Cerebellar cortex (tissue), 1 donor: Measurements from ENCODE around the gene SH3RF2.

Experiments used
- DNase-seq: peaks from one replicate; pipeline ENCODE4 v3.0.0-alpha.2; 2015; ENCODE audit warnings: low spot score

Gene SH3RF2

GRCh38 chr5:145922059-145922458 lies 14.3 kb upstream of the SH3RF2 start:
- no peak for DNase-seq

DNA sequence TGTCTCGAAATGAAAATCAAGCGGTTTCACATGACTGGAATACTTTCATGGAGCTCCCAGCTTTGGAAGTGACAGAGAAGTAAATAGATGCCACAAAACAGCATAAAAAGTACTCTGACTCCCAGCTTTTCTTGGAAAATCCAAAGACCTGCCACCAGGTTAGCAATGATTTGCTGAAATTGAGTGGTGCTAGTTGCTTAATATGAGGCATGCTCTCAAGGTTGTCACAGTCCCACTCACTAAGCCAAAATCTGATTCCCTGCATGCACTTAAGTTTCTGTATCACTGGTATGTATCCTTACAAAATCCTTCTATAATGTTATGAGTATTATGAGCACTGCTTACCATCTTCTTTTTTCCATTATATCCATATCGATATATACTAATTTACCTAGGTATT lies 13.0 kb upstream of the SH3RF2 start:
- DNase-seq, result no peak

DNA sequence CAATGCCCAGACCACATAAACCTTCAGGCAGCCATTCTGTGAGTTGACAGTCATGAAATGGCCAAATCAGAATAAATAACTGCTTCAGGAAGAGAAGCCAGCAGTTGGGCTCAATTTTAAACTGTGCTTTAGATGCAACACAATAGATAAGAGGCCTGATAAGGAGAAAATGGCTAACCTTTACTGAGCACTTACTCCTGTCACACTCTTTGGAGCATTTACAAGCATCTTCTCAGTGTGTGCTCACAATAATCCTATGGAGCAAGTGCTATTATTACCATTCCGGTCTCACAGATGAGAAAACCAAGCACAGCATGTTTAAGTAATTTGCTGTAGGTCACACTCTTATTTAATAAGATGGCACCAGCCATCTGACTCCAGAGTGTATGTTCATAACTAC lies 11.5 kb upstream of the SH3RF2 start:
- peak; percentile 67 for DNase-seq

- peak; percentile 73 for DNase-seq
Observed at GRCh38 chr5:145925353-145925752, 11.0 kb upstream of the SH3RF2 start.

DNA sequence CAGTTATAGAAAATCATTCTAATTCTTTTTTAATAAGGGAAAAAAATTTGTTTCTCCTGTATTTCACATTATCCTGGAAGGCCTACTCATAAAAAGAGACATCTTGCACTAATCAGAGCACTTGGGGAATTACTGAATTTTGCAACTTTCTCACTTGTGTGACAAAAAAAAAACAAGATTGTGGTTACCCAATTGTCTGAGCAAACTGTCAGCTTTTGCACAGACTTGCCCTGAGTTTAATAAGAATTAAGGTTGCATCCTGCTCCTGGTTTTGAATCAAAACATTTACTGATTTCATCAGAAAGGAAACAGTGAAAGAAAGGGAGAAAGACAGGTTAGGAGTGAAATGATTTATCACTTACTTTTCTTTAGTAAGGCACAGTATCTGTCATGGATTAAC lies 10.6 kb upstream of the SH3RF2 start:
- DNase-seq, result no peak

- DNase-seq, result no peak
Observed at GRCh38 chr5:145931718-145932117, 4.7 kb upstream of the SH3RF2 start.

- DNase-seq, result no peak
Observed at GRCh38 chr5:145934276-145934675, 2.1 kb upstream of the SH3RF2 start.

DNA sequence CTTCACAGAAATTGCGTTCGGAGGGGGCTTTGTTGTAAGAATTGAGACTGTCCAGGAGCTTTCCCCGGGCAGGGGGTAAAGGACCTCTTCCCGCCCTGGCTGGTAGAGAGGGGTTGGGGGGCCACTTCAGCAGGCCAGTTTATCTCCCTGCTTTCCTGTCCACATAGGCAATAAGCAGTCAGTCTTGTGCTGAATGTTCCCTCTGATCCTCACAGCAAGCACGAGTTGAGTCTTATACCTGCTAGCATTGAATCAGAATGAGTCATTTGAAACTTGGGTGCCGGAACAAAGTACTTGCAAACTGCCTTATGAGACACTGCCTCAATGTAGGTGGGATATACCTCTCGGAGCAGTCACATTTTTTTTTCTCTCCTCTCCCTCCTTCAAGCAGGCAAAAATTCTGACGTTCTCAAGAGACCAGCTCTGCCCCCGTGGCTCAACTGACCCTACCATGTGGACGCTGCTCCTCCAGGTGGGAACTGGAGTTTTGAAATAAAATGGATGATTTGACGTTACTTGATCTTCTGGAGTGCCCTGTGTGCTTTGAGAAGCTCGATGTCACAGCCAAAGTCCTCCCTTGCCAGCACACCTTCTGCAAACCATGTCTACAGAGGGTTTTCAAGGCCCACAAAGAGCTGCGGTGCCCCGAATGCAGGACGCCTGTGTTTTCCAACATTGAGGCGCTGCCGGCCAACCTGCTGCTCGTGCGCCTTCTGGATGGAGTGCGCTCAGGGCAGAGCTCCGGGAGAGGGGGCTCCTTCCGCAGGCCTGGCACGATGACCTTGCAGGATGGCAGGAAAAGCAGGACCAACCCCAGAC lies 1.3 kb downstream of the SH3RF2 start:
- DNase-seq, result peak; percentile 51

- peak; percentile 28 for DNase-seq
Observed at GRCh38 chr5:145938776-145939539, 2.6 kb downstream of the SH3RF2 start.

GRCh38 chr5:145939540-145940065 lies 3.2 kb downstream of the SH3RF2 start:
- DNase-seq, result no peak

- no peak for DNase-seq
Observed at GRCh38 chr5:145941096-145941447, 4.7 kb downstream of the SH3RF2 start.

- DNase-seq, result no peak
Observed at GRCh38 chr5:145941448-145942130, 5.2 kb downstream of the SH3RF2 start.

DNA sequence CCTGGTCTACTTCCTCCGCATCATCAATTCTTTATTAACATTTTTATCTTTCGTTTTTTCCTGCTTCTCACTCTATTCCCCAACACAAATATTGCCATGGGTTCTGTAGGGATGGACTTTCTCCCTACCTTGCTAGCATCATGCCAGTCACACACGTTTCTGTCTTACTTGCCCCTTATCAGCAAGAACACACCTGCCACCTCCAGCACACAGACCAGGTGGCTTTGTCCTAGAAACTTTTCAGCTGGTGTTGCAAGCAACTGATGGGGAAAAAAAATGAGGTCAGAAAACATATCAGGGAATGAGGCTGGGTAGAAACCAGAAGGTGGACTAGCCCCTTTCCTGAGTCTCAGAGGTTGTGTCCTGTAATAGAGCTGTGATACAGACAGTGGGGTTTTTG lies 5.8 kb downstream of the SH3RF2 start:
- DNase-seq, result no peak

- DNase-seq, result no peak
Observed at GRCh38 chr5:145942749-145943148, 6.4 kb downstream of the SH3RF2 start.

- DNase-seq, result no peak
Observed at GRCh38 chr5:145943674-145944121, 7.3 kb downstream of the SH3RF2 start.

- DNase-seq, result no peak
Observed at GRCh38 chr5:145944328-145944727, 8.0 kb downstream of the SH3RF2 start.

DNA sequence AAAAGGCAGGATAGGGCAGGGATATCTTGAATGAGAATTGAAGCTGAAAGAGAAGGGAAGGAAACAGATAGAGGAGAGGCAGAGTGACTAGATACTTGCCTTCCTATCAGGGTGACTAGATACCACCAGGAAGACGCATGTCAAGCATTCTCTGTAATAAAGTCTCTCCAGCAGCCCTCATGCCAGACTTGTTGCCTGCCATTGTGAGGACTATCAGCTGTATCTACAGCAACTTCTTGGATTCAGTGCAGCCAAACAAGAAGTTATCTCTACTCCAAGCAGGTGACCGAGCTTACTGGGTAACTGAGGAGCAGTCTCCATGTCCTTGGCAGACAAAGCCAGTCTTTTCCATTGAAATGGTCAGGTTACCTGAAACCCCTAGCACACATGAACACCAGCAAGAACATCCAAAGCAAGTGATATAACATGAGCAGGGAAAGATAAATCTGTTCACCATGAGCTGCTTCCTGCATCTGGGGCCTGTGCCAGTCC lies 9.3 kb downstream of the SH3RF2 start:
- DNase-seq, result no peak

GRCh38 chr5:145946112-145946861 lies 9.9 kb downstream of the SH3RF2 start:
- no peak for DNase-seq

- DNase-seq, result no peak
Observed at GRCh38 chr5:145947581-145947980, 11.2 kb downstream of the SH3RF2 start.

- no peak for DNase-seq
Observed at GRCh38 chr5:145948047-145948446, 11.7 kb downstream of the SH3RF2 start.

DNA sequence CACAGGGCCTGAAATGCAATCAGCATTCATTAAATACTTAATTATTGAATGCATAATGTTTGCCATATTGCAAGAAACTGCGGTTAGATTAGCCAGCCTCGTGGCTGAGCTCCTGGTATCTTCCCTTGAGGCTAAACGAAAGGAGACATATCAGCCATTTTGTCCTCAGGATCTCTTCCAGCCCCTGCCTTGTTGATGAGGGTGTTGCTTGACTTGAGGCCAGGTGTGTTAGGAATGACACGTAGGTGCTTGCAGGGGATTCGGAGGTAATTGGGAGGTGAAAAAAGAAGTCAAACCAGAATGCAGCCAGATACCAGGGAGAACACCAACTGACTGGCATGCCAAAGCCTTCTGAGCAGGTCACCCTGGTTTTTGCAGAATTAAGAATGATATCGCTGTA lies 12.5 kb downstream of the SH3RF2 start:
- DNase-seq, result no peak

- no peak for DNase-seq
Observed at GRCh38 chr5:145949474-145949873, 13.1 kb downstream of the SH3RF2 start.
